SK-N-SH (cell line): Measurements from ENCODE around the gene USP25. TPM values are rescaled to one million over a fixed set of nuclear protein-coding genes. Genes with fewer than 3 reads are reported as not detected.

Source experiments
- CTCF ChIA-PET: fragments of 300-600, 350-600 bp; formaldehyde crosslinking; extraction: SDS; loops from one replicate; lab custom pipeline; 2021; lab: Yijun Ruan, JAX
- POLR2A ChIA-PET: fragments of 350-600 bp; sonication (Branson Sonifier 250); formaldehyde crosslinking; extraction: SDS; loops from one replicate; lab custom pipeline; 2020; ENCODE audit warnings: antibody characterized with exemption, inconsistent platforms; lab: Yijun Ruan, JAX
- DNase-seq: peaks from one replicate; pipeline ENCODE4 v3.0.0; 2012
- H2AFZ ChIP-seq: fragments of 200-600 bp; sonication (generic); 2 replicates; pipeline ENCODE4 v1.8.1; 2016; ENCODE audit warnings: antibody characterized with exemption, mild to moderate bottlenecking, low read depth
- H3F3A ChIP-seq: fragments of 200-600 bp; sonication (generic); replicated peaks from 2 replicates; pipeline ENCODE3; 2016; ENCODE audit warnings: antibody characterized with exemption, mild to moderate bottlenecking; ENCODE audit not compliant: insufficient read depth
- H3K27ac ChIP-seq, 2 experiments: fragments of 200-500 bp in 1 of 2; fragments of 200-600 bp in 1 of 2; sonication (Bioruptor generic) in 1 of 2; sonication (generic), shearing (Covaris generic) in 1 of 2; 2 replicates each; pipeline versions ENCODE4 v1.5.1 to v1.6.1; 2014 to 2016; ENCODE audit warnings: low read depth in 2 of 2, inconsistent platforms in 1 of 2, low read length in 1 of 2, mild to moderate bottlenecking in 1 of 2, mixed read lengths in 1 of 2
- H3K27me3 ChIP-seq: fragments of 200-600 bp; sonication (generic), shearing (Covaris generic); 2 replicates; pipeline ENCODE4 v1.6.1; 2016; ENCODE audit warnings: mixed run types; ENCODE audit not compliant: insufficient read depth
- H3K36me3 ChIP-seq, 2 experiments: fragments of 200-500 bp in 1 of 2; fragments of 200-600 bp in 1 of 2; sonication (Bioruptor generic) in 1 of 2; sonication (generic) in 1 of 2; replicated peaks in 1 of 2; 2 replicates each; pipeline versions ENCODE3 to v1.5.1; 2014 to 2016; ENCODE audit warnings: low read length in 1 of 2, mild to moderate bottlenecking in 1 of 2; ENCODE audit not compliant: insufficient read depth in 2 of 2, control insufficient read depth in 1 of 2
- H3K4me1 ChIP-seq, 2 experiments: fragments of 200-500 bp in 1 of 2; fragments of 200-600 bp in 1 of 2; sonication (Bioruptor generic) in 1 of 2; sonication (generic), shearing (Covaris generic) in 1 of 2; 2 replicates each; pipeline versions ENCODE4 v1.5.1 to v1.6.1; 2014 to 2016; ENCODE audit warnings: low read depth in 1 of 2, low read length in 1 of 2, mixed run types in 1 of 2; ENCODE audit not compliant: insufficient read depth in 2 of 2, control insufficient read depth in 1 of 2
- H3K4me2 ChIP-seq: fragments of 200-600 bp; sonication (generic), shearing (Covaris generic); 2 replicates; pipeline ENCODE4 v1.6.1; 2017; ENCODE audit warnings: mixed run types
- H3K4me3 ChIP-seq, 2 experiments: fragments of 200-500 bp in 1 of 2; fragments of 200-600 bp in 1 of 2; sonication (Bioruptor generic) in 1 of 2; sonication (generic), shearing (Covaris generic) in 1 of 2; 2 replicates each; pipeline versions ENCODE4 v1.5.1 to v1.8.1; 2014 to 2016; ENCODE audit warnings: low read depth in 2 of 2, inconsistent platforms in 1 of 2, low read length in 1 of 2, mild to moderate bottlenecking in 1 of 2, mixed read lengths in 1 of 2, moderate library complexity in 1 of 2
- H3K79me2 ChIP-seq: fragments of 200-600 bp; sonication (generic); 2 replicates; pipeline ENCODE4 v1.8.1; 2017; ENCODE audit warnings: mild to moderate bottlenecking; ENCODE audit not compliant: insufficient read depth
- H3K9ac ChIP-seq: fragments of 200-600 bp; sonication (generic); 2 replicates; pipeline ENCODE4 v1.6.1; 2017; ENCODE audit warnings: mixed run types
- H3K9me2 ChIP-seq: fragments of 200-600 bp; sonication (generic); 2 replicates; pipeline ENCODE4 v1.6.1; 2017; ENCODE audit warnings: mixed run types
- H3K9me3 ChIP-seq: fragments of 200-600 bp; sonication (generic); 2 replicates; pipeline ENCODE4 v1.6.1; 2017; ENCODE audit warnings: mixed run types, mild to moderate bottlenecking, moderate library complexity
- H4K20me1 ChIP-seq: fragments of 200-600 bp; sonication (generic); 2 replicates; pipeline ENCODE4 v1.6.1; 2017; ENCODE audit warnings: mild to moderate bottlenecking, mixed run types; ENCODE audit not compliant: insufficient read depth
- FOXM1 ChIP-seq: IDR thresholded peaks from 2 replicates; pipeline ENCODE4 v1.4.0; 2012; ENCODE audit warnings: low read depth, mild to moderate bottlenecking
- GATA2 ChIP-seq: sonication (generic); formaldehyde crosslinking; IDR thresholded peaks from 2 replicates; pipeline ENCODE4 v1.5.0; 2020; ENCODE audit warnings: mild to moderate bottlenecking, missing genetic modification reagents
- MXI1 ChIP-seq: IDR thresholded peaks from 2 replicates; pipeline ENCODE4 v1.6.1; 2012; ENCODE audit warnings: mild to moderate bottlenecking, low read depth, low read length, improper control_type of control experiment
- SIN3A ChIP-seq: IDR thresholded peaks from 2 replicates; pipeline ENCODE4 v1.6.1; 2012; ENCODE audit warnings: low read depth, mild to moderate bottlenecking, low read length, moderate library complexity, borderline replicate concordance
- TCF12 ChIP-seq: IDR thresholded peaks from 2 replicates; pipeline ENCODE4 v1.4.0; 2012
- TEAD4 ChIP-seq: IDR thresholded peaks from 2 replicates; pipeline ENCODE4 v1.4.0; 2012; ENCODE audit warnings: mild to moderate bottlenecking, borderline replicate concordance; ENCODE audit not compliant: insufficient read depth
- YY1 ChIP-seq: IDR thresholded peaks from 2 replicates; pipeline ENCODE4 v1.4.0; 2012; ENCODE audit warnings: low read depth, mild to moderate bottlenecking
- WGBS: methylation state at CpG from one replicate; pipeline ENCODE4 v1.1.6; 2017; ENCODE audit warnings: low lambda C conversion rate; 5-methylcytosine and 5-hydroxymethylcytosine counted together
- polyA plus RNA-seq, 3 experiments: library from polyadenylated mRNA; depleted of rRNA; stranded (reverse); fragments of >200 nt; gene quantifications; 2 replicates each; pipeline ENCODE4 v1.2.3, GENCODE V29; 2012
- TF ChIP-seq, protein P1 (sequence below): IDR thresholded peaks from 2 replicates; pipeline ENCODE4 v1.4.0; 2012; ENCODE audit warnings: low read depth, borderline replicate concordance
- TF ChIP-seq, protein P2 (sequence below): IDR thresholded peaks from 2 replicates; pipeline ENCODE4; 2012
- TF ChIP-seq, protein P3 (sequence below): IDR thresholded peaks from 2 replicates; pipeline ENCODE4 v1.6.1; 2012; ENCODE audit warnings: mild to moderate bottlenecking, low read depth, low read length, moderate library complexity
- TF ChIP-seq, protein P4 (sequence below): fragments of 150-350 bp; IDR thresholded peaks from 2 replicates; pipeline ENCODE4 v1.6.1; 2016; ENCODE audit warnings: mild to moderate bottlenecking, low read depth, low read length

Gene USP25
- polyA plus RNA-seq, 1 of the 3 experiments (the other 2 are of a cell fraction) = 4.6 TPM

DNA sequence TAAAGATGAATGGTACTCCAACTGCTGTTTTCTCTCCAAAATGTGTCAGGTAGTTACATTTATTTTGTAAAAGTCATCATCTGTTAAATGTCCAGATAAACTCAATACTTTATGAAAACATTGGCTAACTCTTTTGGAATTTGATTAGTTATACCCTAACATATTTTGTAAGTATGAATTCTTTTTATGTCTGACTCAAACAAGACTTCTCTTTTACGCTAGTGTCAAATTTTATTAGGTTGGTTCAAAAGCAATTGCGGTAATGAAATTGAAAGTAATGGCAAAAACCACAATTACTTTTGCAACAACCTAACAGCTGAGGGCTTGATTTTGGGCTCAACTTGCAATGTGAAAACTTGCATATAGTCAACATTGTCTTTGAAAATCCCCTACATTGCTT is 41.0 kb upstream of the USP25 start:
- no peak overlapping the region for H3K4me2 ChIP-seq
- 76% methylated on average over 2 of the region's 2 CpGs for WGBS

More for the DNA sequence above, 41.0 kb upstream of the USP25 start:
- H3F3A ChIP-seq = no peaks in the 10 kb centered on the region
- no peak overlapping the region for H3K27ac ChIP-seq
- DNase-seq = no peak
- H3K4me3 ChIP-seq = no peak overlapping the region
- H3K9me2 ChIP-seq = no peaks in the 10 kb centered on the region
- H4K20me1 ChIP-seq = no peaks in the 10 kb centered on the region
- no peaks in the 10 kb centered on the region for H3K27me3 ChIP-seq
- no peak overlapping the region for H2AFZ ChIP-seq
- H3K9me3 ChIP-seq = no peaks in the 10 kb centered on the region
- no peaks in the 10 kb centered on the region for H3K79me2 ChIP-seq
- POLR2A ChIA-PET = no interaction called here
- CTCF ChIA-PET = no interaction called here
- no peaks in the 10 kb centered on the region for H3K4me1 ChIP-seq
- H3K9ac ChIP-seq = no peak overlapping the region
- no peak for TF ChIP-seq TEAD4
- TF ChIP-seq FOXM1 = no peak
- TF ChIP-seq MXI1 = no peak
- TF ChIP-seq, protein P1, sequence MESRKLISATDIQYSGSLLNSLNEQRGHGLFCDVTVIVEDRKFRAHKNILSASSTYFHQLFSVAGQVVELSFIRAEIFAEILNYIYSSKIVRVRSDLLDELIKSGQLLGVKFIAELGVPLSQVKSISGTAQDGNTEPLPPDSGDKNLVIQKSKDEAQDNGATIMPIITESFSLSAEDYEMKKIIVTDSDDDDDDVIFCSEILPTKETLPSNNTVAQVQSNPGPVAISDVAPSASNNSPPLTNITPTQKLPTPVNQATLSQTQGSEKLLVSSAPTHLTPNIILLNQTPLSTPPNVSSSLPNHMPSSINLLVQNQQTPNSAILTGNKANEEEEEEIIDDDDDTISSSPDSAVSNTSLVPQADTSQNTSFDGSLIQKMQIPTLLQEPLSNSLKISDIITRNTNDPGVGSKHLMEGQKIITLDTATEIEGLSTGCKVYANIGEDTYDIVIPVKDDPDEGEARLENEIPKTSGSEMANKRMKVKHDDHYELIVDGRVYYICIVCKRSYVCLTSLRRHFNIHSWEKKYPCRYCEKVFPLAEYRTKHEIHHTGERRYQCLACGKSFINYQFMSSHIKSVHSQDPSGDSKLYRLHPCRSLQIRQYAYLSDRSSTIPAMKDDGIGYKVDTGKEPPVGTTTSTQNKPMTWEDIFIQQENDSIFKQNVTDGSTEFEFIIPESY = no peak
- no peak for TF ChIP-seq GATA2 (CRISPR knock-in tag)
- TF ChIP-seq, protein P2, sequence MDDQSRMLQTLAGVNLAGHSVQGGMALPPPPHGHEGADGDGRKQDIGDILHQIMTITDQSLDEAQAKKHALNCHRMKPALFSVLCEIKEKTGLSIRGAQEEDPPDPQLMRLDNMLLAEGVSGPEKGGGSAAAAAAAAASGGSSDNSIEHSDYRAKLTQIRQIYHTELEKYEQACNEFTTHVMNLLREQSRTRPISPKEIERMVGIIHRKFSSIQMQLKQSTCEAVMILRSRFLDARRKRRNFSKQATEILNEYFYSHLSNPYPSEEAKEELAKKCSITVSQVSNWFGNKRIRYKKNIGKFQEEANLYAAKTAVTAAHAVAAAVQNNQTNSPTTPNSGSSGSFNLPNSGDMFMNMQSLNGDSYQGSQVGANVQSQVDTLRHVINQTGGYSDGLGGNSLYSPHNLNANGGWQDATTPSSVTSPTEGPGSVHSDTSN = no peak
- no peak for TF ChIP-seq SIN3A
- TF ChIP-seq, protein P3, sequence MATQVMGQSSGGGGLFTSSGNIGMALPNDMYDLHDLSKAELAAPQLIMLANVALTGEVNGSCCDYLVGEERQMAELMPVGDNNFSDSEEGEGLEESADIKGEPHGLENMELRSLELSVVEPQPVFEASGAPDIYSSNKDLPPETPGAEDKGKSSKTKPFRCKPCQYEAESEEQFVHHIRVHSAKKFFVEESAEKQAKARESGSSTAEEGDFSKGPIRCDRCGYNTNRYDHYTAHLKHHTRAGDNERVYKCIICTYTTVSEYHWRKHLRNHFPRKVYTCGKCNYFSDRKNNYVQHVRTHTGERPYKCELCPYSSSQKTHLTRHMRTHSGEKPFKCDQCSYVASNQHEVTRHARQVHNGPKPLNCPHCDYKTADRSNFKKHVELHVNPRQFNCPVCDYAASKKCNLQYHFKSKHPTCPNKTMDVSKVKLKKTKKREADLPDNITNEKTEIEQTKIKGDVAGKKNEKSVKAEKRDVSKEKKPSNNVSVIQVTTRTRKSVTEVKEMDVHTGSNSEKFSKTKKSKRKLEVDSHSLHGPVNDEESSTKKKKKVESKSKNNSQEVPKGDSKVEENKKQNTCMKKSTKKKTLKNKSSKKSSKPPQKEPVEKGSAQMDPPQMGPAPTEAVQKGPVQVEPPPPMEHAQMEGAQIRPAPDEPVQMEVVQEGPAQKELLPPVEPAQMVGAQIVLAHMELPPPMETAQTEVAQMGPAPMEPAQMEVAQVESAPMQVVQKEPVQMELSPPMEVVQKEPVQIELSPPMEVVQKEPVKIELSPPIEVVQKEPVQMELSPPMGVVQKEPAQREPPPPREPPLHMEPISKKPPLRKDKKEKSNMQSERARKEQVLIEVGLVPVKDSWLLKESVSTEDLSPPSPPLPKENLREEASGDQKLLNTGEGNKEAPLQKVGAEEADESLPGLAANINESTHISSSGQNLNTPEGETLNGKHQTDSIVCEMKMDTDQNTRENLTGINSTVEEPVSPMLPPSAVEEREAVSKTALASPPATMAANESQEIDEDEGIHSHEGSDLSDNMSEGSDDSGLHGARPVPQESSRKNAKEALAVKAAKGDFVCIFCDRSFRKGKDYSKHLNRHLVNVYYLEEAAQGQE = no peak
- TF ChIP-seq, protein P4, sequence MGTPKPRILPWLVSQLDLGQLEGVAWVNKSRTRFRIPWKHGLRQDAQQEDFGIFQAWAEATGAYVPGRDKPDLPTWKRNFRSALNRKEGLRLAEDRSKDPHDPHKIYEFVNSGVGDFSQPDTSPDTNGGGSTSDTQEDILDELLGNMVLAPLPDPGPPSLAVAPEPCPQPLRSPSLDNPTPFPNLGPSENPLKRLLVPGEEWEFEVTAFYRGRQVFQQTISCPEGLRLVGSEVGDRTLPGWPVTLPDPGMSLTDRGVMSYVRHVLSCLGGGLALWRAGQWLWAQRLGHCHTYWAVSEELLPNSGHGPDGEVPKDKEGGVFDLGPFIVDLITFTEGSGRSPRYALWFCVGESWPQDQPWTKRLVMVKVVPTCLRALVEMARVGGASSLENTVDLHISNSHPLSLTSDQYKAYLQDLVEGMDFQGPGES = no peak
- TF ChIP-seq YY1 = no peak
- no peak for TF ChIP-seq TCF12
- no peaks in the 10 kb centered on the region for H3K36me3 ChIP-seq
